ENCODE data around the gene ZNF691.
"Not testable (repeated sequence)": the region's sequence is repeated elsewhere in the genome, so short reads cannot be mapped to it uniquely, and the experiment has no call there.

ZNF691 gene

GRCh38 chr1:42860339-42861013, 14.1 kb downstream of the ZNF691 start:
- DNase-seq: no peak

DNA sequence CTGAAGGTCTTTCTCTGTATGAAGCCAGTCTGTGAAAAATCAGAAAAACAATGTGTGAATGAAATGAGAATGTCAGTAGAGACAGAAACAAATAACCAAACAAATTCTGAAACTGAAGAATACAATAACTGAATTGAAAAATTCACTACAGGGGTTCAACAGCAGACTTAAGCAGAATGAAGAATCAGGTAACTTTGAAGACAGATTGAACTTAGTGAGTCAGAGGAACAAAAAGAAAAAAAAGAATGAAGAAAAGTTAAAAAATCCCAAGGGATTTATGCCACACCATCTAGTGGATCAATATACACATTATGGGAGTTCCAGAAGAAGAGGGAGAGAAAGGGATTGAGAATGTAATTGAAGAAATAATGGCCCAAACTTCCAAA, 14.6 kb downstream of the ZNF691 start:
- no peak for DNase-seq

DNA sequence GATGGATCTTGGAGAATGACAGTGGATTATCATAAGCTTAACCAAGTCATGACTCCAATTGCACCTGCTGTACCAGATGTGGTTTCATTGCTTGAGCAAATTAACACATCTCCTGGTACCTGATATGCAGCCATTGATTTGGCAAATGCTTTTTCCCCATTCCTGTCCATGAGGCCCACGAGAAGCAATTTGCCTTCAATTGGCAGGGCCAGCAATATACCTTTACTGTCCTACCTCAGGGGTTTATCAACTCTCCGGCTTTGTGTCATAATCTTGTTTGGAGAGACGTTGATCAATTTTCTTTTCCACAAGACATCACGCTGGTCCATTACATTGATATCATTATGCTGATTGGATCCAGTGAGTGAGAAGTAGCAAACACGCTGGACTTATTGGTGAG, 20.1 kb downstream of the ZNF691 start:
- no peak for DNase-seq

DNA sequence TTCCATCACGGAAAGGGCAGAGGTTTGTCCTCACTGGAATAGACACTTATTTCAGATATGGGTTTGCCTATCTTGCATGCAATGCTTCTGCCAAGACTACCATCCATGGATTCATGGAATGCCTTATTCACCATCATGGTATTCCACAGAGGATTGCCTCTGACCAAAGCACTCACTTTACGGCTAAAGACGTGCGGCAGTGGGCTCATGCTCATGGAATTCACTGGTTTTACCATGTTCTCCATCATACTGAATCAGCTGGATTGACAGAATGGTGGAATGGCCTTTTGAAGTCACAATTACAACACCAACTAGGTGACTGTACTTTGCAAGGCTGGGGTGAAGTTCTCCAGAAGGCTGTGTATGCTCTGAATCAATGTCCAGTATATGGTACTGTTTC, 22.1 kb downstream of the ZNF691 start:
- not testable (repeated sequence) for DNase-seq

DNA sequence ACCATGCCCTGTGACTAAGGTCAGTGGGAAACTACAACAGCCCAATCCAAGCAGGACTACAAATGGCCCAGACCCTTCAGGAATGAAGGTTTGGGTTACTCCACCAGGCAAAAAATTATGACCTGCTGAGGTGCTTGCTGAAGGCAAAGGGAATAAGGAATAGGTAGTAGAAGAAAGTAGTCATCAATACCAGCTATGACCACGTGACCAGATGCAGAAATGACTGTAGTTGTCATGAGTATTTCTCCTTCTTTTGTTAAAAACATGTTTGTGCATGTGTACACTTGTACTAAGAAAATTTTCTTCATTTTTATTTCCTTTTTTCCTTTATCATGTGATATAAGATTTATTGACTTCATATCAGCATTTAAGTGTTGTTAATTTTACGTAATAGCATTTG, 22.8 kb downstream of the ZNF691 start:
- not testable (repeated sequence) for DNase-seq

GRCh38 chr1:42869751-42870150, 23.3 kb downstream of the ZNF691 start:
- DNase-seq: not testable (repeated sequence)

DNA sequence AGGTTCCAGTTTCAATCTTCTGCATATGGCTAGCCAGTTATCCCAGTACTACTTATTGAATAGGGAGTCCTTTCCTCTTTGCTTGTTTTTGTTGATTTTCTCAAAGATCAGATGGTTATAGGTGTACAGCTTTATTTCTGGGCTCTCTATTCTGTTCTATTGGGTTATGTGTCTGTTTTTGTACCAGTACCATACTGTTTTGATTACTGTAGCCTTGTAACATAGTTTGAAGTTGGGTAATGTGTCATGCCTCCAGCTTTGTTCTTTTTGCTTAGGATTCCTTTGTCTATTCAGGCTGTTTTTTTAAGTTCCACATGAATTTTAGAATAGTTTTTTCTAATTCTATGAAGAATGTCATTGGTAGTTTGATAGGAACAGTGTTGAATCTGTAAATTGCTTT, 26.7 kb downstream of the ZNF691 start:
- DNase-seq: not testable (repeated sequence)

DNA sequence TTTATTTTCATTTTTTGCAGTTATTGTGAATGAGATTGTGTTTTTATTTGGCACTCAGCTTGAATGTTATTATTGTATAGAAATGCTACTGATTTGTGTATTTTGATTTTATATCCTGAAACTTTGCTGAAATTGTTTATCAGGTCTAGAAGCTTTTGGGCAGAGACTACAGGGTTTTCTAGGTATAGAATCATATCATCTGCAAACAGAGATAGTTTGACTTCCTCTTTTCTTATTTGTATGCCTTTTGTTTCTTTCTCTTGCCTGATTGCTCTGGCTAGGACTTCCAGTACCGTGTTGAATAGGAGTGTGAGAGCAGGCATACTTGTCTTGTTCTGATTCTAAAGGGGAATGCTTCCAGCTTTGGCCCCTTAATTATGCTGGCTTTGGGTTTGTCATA, 27.3 kb downstream of the ZNF691 start:
- no peak for DNase-seq

- no peak for DNase-seq
Measured at GRCh38 chr1:42876009-42876408, 29.6 kb downstream of the ZNF691 start.

DNA sequence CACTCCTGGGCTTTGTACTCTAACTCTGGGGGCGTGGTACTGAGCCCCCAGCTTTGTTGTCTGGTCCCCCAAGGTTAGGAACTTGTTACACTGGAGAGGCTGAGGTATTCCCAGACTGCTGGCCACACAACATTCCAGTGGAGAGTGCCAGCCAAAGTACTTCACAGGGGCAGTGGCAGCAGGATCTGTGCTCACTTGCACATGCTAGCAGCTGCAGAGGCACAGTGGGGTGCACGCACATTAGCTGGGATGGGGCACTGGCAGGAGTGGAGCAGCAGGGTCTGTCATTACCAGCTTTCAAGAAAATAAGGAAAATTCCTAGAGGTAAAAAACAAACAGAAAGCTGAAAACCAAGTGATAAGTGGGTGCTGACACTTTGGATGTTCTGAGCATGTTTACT, 31.0 kb downstream of the ZNF691 start:
- no peak for DNase-seq

- no peak for DNase-seq
Measured at GRCh38 chr1:42880384-42880783, 34.0 kb downstream of the ZNF691 start.

- DNase-seq: no peak
Measured at GRCh38 chr1:42886046-42886739, 39.8 kb downstream of the ZNF691 start.

- no peak for DNase-seq
Measured at GRCh38 chr1:42886800-42887199, 40.4 kb downstream of the ZNF691 start.

DNA sequence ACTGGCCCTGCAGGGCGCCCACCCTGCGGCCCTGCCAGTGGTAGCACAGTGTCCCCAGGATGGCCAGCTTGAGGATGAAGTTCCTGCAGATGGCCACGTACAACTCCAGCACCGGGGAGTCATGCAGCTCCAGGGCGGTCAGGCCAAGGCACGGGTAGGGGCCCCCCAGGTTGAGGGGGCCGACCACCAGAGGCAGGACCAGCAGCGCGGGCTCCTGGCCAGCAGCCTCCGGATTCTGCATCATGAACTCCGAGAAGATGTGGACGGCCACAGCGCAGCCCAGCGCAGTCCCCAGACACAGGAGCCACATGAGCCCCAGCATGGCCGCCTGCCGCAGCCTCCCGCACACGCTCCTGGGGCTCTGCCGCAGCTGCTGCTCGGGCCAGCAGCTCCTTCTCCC, 41.0 kb downstream of the ZNF691 start:
- DNase-seq: no peak

GRCh38 chr1:42888013-42888633, 41.7 kb downstream of the ZNF691 start:
- DNase-seq: no peak

- DNase-seq: no peak
Measured at GRCh38 chr1:42889264-42889663, 42.9 kb downstream of the ZNF691 start.

- DNase-seq: no peak
Measured at GRCh38 chr1:42891465-42892138, 45.2 kb downstream of the ZNF691 start.

DNA sequence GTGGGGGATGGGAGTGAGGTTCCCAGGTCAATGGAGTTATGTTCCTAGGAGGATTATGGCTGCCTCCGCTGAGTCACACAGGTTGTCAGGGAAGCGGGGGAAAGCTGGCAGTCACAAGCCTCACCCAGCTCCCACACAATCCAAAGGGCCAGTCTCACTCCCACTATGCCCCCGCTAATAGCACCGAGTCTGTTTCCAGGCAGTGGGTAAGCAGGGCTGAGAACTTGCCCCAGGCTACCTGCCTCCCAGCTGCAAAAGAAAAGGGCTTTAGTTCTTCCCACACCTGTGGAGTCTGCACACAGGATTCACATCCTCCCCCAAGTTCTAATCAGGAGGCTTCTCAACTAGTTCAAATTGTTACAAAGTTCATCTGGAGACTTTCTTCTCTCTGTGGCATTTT, 53.5 kb downstream of the ZNF691 start:
- not testable (repeated sequence) for DNase-seq

All from activated CD4-positive, alpha-beta T cell treated with anti-CD3 and anti-CD28 coated beads, Interleukin-2, amount 50 U/mL, for 48 hours (primary cell).